Osteoblast (primary cell): ENCODE data around the gene TRAT1. TPM values are rescaled to one million over a fixed set of nuclear protein-coding genes. Genes with fewer than 3 reads are reported as not detected.
"Not testable (repeated sequence)": the region's sequence is repeated elsewhere in the genome, so short reads cannot be mapped to it uniquely, and the experiment has no call there.

Experiments used
- DNase-seq: peaks from one replicate; pipeline ENCODE4 v3.0.0; 2011; ENCODE audit warnings: low spot score, mixed read lengths; ENCODE audit not compliant: insufficient read length; ENCODE audit errors: missing footprints
- H2AFZ ChIP-seq: 2 replicates; pipeline ENCODE4 v1.6.0; 2011; ENCODE audit warnings: mild to moderate bottlenecking, low read length
- H3K27ac ChIP-seq: 2 replicates; pipeline ENCODE4 v1.5.1; 2011; ENCODE audit warnings: mild to moderate bottlenecking, low read depth, low read length, moderate library complexity
- H3K27me3 ChIP-seq: 2 replicates; pipeline ENCODE4 v1.6.0; 2012; ENCODE audit warnings: mild to moderate bottlenecking, control low read depth, inconsistent platforms, low read length, moderate library complexity; ENCODE audit not compliant: insufficient read depth
- H3K36me3 ChIP-seq: 2 replicates; pipeline ENCODE4 v1.5.1; 2011; ENCODE audit warnings: mild to moderate bottlenecking, low read length, control low read depth, moderate library complexity; ENCODE audit not compliant: insufficient read depth
- H3K4me1 ChIP-seq: 2 replicates; pipeline ENCODE4 v1.5.1; 2011; ENCODE audit warnings: mild to moderate bottlenecking, low read length, control low read depth, moderate library complexity; ENCODE audit not compliant: insufficient read depth
- H3K4me2 ChIP-seq: 2 replicates; pipeline ENCODE4 v1.6.0; 2011; ENCODE audit warnings: mild to moderate bottlenecking, low read length; ENCODE audit not compliant: insufficient read depth
- H3K4me3 ChIP-seq: fragments of 200-600 bp; sonication (generic); 3 replicates; pipeline ENCODE4 v1.5.1; 2012; ENCODE audit warnings: mild to moderate bottlenecking, low read length, inconsistent platforms; ENCODE audit not compliant: insufficient read depth
- H3K79me2 ChIP-seq: 2 replicates; pipeline ENCODE4 v1.6.0; 2012; ENCODE audit warnings: mild to moderate bottlenecking, low read length, control low read depth, inconsistent platforms; ENCODE audit not compliant: insufficient read depth
- H3K9me3 ChIP-seq: 2 replicates; pipeline ENCODE4 v1.5.1; 2011; ENCODE audit warnings: low read depth, low read length, control low read depth
- H4K20me1 ChIP-seq: 2 replicates; pipeline ENCODE4 v1.6.0; 2012; ENCODE audit warnings: mild to moderate bottlenecking, low read length, control low read depth; ENCODE audit not compliant: insufficient read depth
- CTCF ChIP-seq: IDR thresholded peaks from 2 replicates; pipeline ENCODE4 v1.5.1; 2011; ENCODE audit warnings: mild to moderate bottlenecking, low read depth, low read length, moderate library complexity; ENCODE audit errors: extremely low read depth
- total RNA-seq: library from RNA; depleted of rRNA; stranded (reverse); fragments of >200 nt; gene quantifications from 2 replicates; pipeline ENCODE4 v1.2.3, GENCODE V29; 2012

The TRAT1 gene
- total RNA-seq, 1 donor: not detected

- DNase-seq: no peak
- Histone ChIP-seq H3K27me3 (no peaks in the 10 kb centered on the region), H3K27ac (no peak overlapping the region), H4K20me1 (no peaks in the 10 kb centered on the region), H3K79me2 (no peaks in the 10 kb centered on the region), H3K9me3 (no peaks in the 10 kb centered on the region), H3K4me3 (no peak overlapping the region), H3K4me2 (no peak overlapping the region), H2AFZ (no peak overlapping the region), H3K36me3 (no peaks in the 10 kb centered on the region), H3K4me1 (no peaks in the 10 kb centered on the region)
- TF ChIP-seq CTCF: no peak
Measured at GRCh38 chr3:108818404-108818803, 4.2 kb upstream of the TRAT1 start.

- no peak overlapping the region for H2AFZ ChIP-seq
- no peak for TF ChIP-seq CTCF
- H3K4me1 ChIP-seq: no peaks in the 10 kb centered on the region
- DNase-seq: no peak
- no peak overlapping the region for H3K27ac ChIP-seq
- H4K20me1 ChIP-seq: no peaks in the 10 kb centered on the region
- no peak overlapping the region for H3K4me2 ChIP-seq
- no peaks in the 10 kb centered on the region for H3K9me3 ChIP-seq
- no peaks in the 10 kb centered on the region for H3K27me3 ChIP-seq
- no peak overlapping the region for H3K4me3 ChIP-seq
- no peaks in the 10 kb centered on the region for H3K36me3 ChIP-seq
- H3K79me2 ChIP-seq: no peaks in the 10 kb centered on the region
Measured at GRCh38 chr3:108820586-108820985, 2.0 kb upstream of the TRAT1 start.

GRCh38 chr3:108823227-108823626, 641 bp downstream of the TRAT1 start:
- no peak overlapping the region for H2AFZ ChIP-seq
- no peaks in the 10 kb centered on the region for H3K27me3 ChIP-seq
- H3K4me3 ChIP-seq: no peak overlapping the region
- TF ChIP-seq CTCF: no peak
- no peak overlapping the region for H3K4me2 ChIP-seq
- H3K27ac ChIP-seq: no peak overlapping the region
- no peaks in the 10 kb centered on the region for H3K79me2 ChIP-seq
- H3K9me3 ChIP-seq: no peaks in the 10 kb centered on the region
- H4K20me1 ChIP-seq: no peaks in the 10 kb centered on the region
- DNase-seq: no peak
- no peaks in the 10 kb centered on the region for H3K4me1 ChIP-seq
- H3K36me3 ChIP-seq: no peaks in the 10 kb centered on the region

GRCh38 chr3:108823803-108824202, 1.2 kb downstream of the TRAT1 start:
- H3K79me2 ChIP-seq, H3K27me3 ChIP-seq, H3K9me3 ChIP-seq, H2AFZ ChIP-seq, H3K4me2 ChIP-seq, H4K20me1 ChIP-seq, H3K4me1 ChIP-seq, H3K36me3 ChIP-seq, DNase-seq, H3K4me3 ChIP-seq, H3K27ac ChIP-seq: not testable (repeated sequence)
